ENCODE data around the gene MGLL. TPM values are rescaled to one million over a fixed set of nuclear protein-coding genes. Genes with fewer than 3 reads are reported as not detected.

MGLL gene
- total RNA-seq, 2 experiments from 2014 or later, result 19.2 to 21.6 TPM

DNA sequence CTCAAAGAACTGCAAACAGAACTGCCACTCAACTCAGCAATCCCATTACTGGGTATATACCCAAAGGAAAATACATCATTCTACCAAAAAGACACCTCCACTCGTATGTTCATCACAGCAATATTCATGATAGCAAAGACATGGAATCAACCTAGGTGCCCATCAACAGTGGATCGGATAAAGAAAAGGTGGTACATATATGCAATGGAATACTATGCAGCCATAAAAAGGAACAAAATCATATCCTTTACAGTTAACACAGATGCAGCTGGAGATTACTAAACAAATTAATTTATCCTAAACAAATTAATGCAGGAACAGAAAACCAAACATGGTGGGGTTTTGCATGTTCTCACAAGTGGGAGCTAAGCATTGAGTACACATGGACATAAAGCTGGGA lies 27.3 kb downstream of the MGLL start:
- intact Hi-C loops (cut with micrococcal nuclease; ENCODE audit: unreplicated experiment), result no loop called here
- BruUV-seq (replicated peaks), result no TSS peak
- Histone ChIP-seq H2AFZ (ENCODE audit: low read length) (no peak overlapping the region), H3K36me3 (ENCODE audit: insufficient read depth, low read length) (no peaks in the 10 kb centered on the region), H3K27ac (ENCODE audit: low read depth, low read length, poor library complexity, severe bottlenecking) (no peak overlapping the region), H3K4me2 (ENCODE audit: low read length) (no peak overlapping the region), H3K4me3 (ENCODE audit: low read depth, low read length, poor library complexity, severe bottlenecking) (no peak overlapping the region), H3K9me2 (ENCODE audit: insufficient read depth, low read length) (no peaks in the 10 kb centered on the region), H3K4me1 (ENCODE audit: insufficient read depth, low read length, poor library complexity, severe bottlenecking) (peaks cover 6% of the 10 kb centered on the region), H3K9me3 (ENCODE audit: low read length) (no peaks in the 10 kb centered on the region), H4K20me1 (ENCODE audit: insufficient read depth, low read length) (no peaks in the 10 kb centered on the region), H3K79me2 (ENCODE audit: insufficient read depth, low read depth, low read length) (no peaks in the 10 kb centered on the region)
- TF ChIP-seq EZH2phosphoT487 (IDR thresholded peaks at IDR 0.05; ENCODE audit: borderline replicate concordance, low read depth, low read length), result no peak
- TF ChIP-seq, protein P1, sequence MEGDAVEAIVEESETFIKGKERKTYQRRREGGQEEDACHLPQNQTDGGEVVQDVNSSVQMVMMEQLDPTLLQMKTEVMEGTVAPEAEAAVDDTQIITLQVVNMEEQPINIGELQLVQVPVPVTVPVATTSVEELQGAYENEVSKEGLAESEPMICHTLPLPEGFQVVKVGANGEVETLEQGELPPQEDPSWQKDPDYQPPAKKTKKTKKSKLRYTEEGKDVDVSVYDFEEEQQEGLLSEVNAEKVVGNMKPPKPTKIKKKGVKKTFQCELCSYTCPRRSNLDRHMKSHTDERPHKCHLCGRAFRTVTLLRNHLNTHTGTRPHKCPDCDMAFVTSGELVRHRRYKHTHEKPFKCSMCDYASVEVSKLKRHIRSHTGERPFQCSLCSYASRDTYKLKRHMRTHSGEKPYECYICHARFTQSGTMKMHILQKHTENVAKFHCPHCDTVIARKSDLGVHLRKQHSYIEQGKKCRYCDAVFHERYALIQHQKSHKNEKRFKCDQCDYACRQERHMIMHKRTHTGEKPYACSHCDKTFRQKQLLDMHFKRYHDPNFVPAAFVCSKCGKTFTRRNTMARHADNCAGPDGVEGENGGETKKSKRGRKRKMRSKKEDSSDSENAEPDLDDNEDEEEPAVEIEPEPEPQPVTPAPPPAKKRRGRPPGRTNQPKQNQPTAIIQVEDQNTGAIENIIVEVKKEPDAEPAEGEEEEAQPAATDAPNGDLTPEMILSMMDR (conservative IDR thresholded peaks at IDR 0.05; ENCODE audit: low read length), result no peak
- CTCF ChIA-PET (ENCODE audit: unreplicated experiment), result no interaction called here
- no peak for DNase-seq (ENCODE audit: low spot score)
- POLR2A ChIA-PET, result no interaction called here

DNA sequence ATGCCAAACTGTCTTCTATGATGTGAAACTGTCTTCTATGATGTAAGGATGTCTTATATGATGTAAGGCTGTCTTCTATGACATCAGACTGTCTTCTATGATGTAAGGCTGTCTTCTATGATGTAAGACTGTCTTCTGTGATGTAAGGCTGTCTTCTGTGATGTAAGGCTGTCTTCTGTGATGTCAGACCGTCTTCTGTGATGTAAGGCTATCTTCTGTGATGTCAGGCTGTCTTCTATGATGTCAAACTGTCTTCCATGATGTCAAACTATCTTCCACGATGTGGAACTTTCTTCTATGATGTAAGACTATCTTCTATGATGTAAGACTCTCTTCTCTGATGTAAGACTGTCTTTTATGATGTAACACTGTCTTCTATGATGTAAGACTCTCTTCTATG lies 27.9 kb downstream of the MGLL start:
- H3K9me2 ChIP-seq (ENCODE audit: insufficient read depth, low read length), result no peaks in the 10 kb centered on the region
- no TSS peak for BruUV-seq (replicated peaks)
- H3K9me3 ChIP-seq (ENCODE audit: low read length), result no peaks in the 10 kb centered on the region
- H3K36me3 ChIP-seq (ENCODE audit: insufficient read depth, low read length), result no peaks in the 10 kb centered on the region
- peaks cover 6% of the 10 kb centered on the region for H3K4me1 ChIP-seq (ENCODE audit: insufficient read depth, low read length, poor library complexity, severe bottlenecking)
- DNase-seq (ENCODE audit: low spot score), result no peak
- TF ChIP-seq, protein P1 (conservative IDR thresholded peaks at IDR 0.05; ENCODE audit: low read length), result no peak
- no peak for TF ChIP-seq EZH2phosphoT487 (IDR thresholded peaks at IDR 0.05; ENCODE audit: borderline replicate concordance, low read depth, low read length)
- CTCF ChIA-PET (ENCODE audit: unreplicated experiment), result no interaction called here
- H3K4me3 ChIP-seq (ENCODE audit: low read depth, low read length, poor library complexity, severe bottlenecking), result no peak overlapping the region
- H3K27ac ChIP-seq (ENCODE audit: low read depth, low read length, poor library complexity, severe bottlenecking), result no peak overlapping the region
- no peak overlapping the region for H3K4me2 ChIP-seq (ENCODE audit: low read length)
- intact Hi-C loops (cut with micrococcal nuclease; ENCODE audit: unreplicated experiment), result no loop called here
- POLR2A ChIA-PET, result no interaction called here
- no peak overlapping the region for H2AFZ ChIP-seq (ENCODE audit: low read length)
- H4K20me1 ChIP-seq (ENCODE audit: insufficient read depth, low read length), result no peaks in the 10 kb centered on the region
- H3K79me2 ChIP-seq (ENCODE audit: insufficient read depth, low read depth, low read length), result no peaks in the 10 kb centered on the region

DNA sequence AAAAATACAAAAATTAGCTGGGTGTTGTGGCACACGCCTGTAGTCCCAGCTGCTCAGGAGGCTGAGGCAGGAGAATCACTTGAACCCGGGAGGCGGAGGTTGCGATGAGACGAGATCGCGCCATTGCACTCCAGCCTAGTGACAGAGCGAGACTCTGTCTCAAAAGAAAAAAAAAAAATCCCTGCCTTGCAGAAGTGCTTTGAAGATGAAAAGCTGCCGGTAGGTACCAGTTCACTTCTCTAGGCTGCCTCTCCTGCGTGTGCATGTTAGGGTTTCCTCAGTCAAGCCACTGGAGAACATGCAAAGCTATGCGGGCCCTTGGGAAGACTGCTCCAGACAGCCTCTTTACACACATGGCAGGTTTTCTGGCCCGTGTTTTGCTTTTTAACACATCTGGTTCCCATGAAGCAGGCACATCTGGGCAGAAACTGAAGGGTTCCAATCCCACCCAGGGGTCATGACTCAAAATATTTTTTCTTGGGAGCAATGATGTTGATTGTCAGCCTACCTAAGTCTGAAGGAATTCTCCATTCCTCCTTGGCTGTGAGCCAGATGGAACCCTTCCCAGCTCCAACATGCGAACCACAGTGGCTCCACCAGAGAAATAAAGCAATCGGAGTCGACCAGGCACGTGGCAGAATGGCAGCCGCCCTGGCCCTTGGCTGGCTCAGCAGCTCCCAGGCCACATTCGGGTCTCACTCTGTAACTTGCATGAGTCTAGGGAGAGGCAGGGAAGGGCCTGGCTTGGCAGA lies 29.6 kb downstream of the MGLL start:
- H4K20me1 ChIP-seq (ENCODE audit: insufficient read depth, low read length), result no peaks in the 10 kb centered on the region
- no peak overlapping the region for H3K4me2 ChIP-seq (ENCODE audit: low read length)
- BruUV-seq (replicated peaks), result no TSS peak
- H3K4me3 ChIP-seq (ENCODE audit: low read depth, low read length, poor library complexity, severe bottlenecking), result no peak overlapping the region
- peaks cover 6% of the 10 kb centered on the region for H3K4me1 ChIP-seq (ENCODE audit: insufficient read depth, low read length, poor library complexity, severe bottlenecking)
- H3K9me2 ChIP-seq (ENCODE audit: insufficient read depth, low read length), result no peaks in the 10 kb centered on the region
- ChIA-PET CTCF (ENCODE audit: unreplicated experiment) (no interaction called here), POLR2A (interaction anchor here (0.6 kb wide), 1 partner anchor 1432 kb away, joined by 3 read pairs; no protein-coding TSS in a partner anchor)
- H3K27ac ChIP-seq (ENCODE audit: low read depth, low read length, poor library complexity, severe bottlenecking), result no peak overlapping the region
- intact Hi-C loops (cut with micrococcal nuclease; ENCODE audit: unreplicated experiment), result no loop called here
- no peaks in the 10 kb centered on the region for H3K36me3 ChIP-seq (ENCODE audit: insufficient read depth, low read length)
- H2AFZ ChIP-seq (ENCODE audit: low read length), result no peak overlapping the region
- no peaks in the 10 kb centered on the region for H3K79me2 ChIP-seq (ENCODE audit: insufficient read depth, low read depth, low read length)
- no peak for TF ChIP-seq EZH2phosphoT487 (IDR thresholded peaks at IDR 0.05; ENCODE audit: borderline replicate concordance, low read depth, low read length)
- TF ChIP-seq, protein P1 (conservative IDR thresholded peaks at IDR 0.05; ENCODE audit: low read length), result no peak
- no peak for DNase-seq (ENCODE audit: low spot score)
- no peaks in the 10 kb centered on the region for H3K9me3 ChIP-seq (ENCODE audit: low read length)

Measured in OCI-LY7 (cell line).